Panc1 (cell line): ENCODE results near the gene MMP14. TPM values are rescaled to one million over a fixed set of nuclear protein-coding genes. Genes with fewer than 3 reads are reported as not detected.

Source experiments
- ATAC-seq: fragments of 200-7000 bp; cut with Tn5 transposase; 2 replicates; pipeline ENCODE4 v1.9.1; 2020; ENCODE audit warnings: mild to moderate bottlenecking, moderate library complexity
- BruUV-seq: library from RNA; stranded (reverse); fragments of 400-500 nt; replicated peaks from 2 replicates; lab custom pipeline; 2021; lab: Mats Ljungman, UMichigan
- CTCF ChIA-PET: fragments of 300-600 bp; sonication (Branson Sonifier 250); formaldehyde crosslinking; loops from one replicate; lab custom pipeline; 2022; ENCODE audit warnings: antibody characterized with exemption; lab: Charles Lee
- POLR2A ChIA-PET: fragments of 300-600 bp; sonication (Branson Sonifier 250); formaldehyde crosslinking; loops from one replicate; lab custom pipeline; 2022; ENCODE audit warnings: antibody characterized with exemption; lab: Charles Lee
- DNase-seq: peaks from one replicate; pipeline ENCODE4 v3.0.0-alpha.2; 2010; ENCODE audit warnings: low read depth, low spot score
- H3K27ac ChIP-seq: 2 replicates; pipeline ENCODE4 v1.5.1; 2011; ENCODE audit warnings: mild to moderate bottlenecking, low read length, inconsistent platforms
- H3K27me3 ChIP-seq: fragments of 200-500 bp; sonication (Bioruptor generic); 2 replicates; pipeline ENCODE4 v1.6.0; 2014; ENCODE audit warnings: low read length, inconsistent platforms; ENCODE audit not compliant: control insufficient read depth, insufficient read depth
- H3K36me3 ChIP-seq: fragments of 200-500 bp; sonication (Bioruptor generic); 2 replicates; pipeline ENCODE4 v1.5.1; 2014; ENCODE audit warnings: inconsistent platforms, mild to moderate bottlenecking, low read length, moderate library complexity; ENCODE audit not compliant: control insufficient read depth, insufficient read depth
- H3K4me1 ChIP-seq: 2 replicates; pipeline ENCODE4 v1.5.1; 2011; ENCODE audit warnings: inconsistent platforms, mild to moderate bottlenecking, low read length, moderate library complexity; ENCODE audit not compliant: control insufficient read depth, insufficient read depth
- H3K4me3 ChIP-seq, 2 experiments: 2 replicates each; pipeline ENCODE4 v1.5.1; 2011 to 2012; ENCODE audit warnings: low read depth in 2 of 2, low read length in 2 of 2, mild to moderate bottlenecking in 2 of 2, inconsistent platforms in 1 of 2, moderate library complexity in 1 of 2
- H3K9me3 ChIP-seq: fragments of 200-500 bp; sonication (Bioruptor generic); 2 replicates; pipeline ENCODE4 v1.5.1; 2014; ENCODE audit warnings: low read depth, mild to moderate bottlenecking, inconsistent platforms, low read length, moderate library complexity; ENCODE audit not compliant: control insufficient read depth, insufficient read depth
- POLR2AphosphoS5 ChIP-seq: IDR thresholded peaks from 2 replicates; pipeline ENCODE4 v1.6.1; 2012; ENCODE audit warnings: mild to moderate bottlenecking, low read depth, low read length, moderate library complexity
- REST ChIP-seq, 2 experiments: IDR thresholded peaks; 2 replicates each; pipeline ENCODE4 v1.6.1; 2011 to 2012; ENCODE audit warnings: low read depth in 2 of 2, control low read depth in 1 of 2, low read length in 1 of 2, mild to moderate bottlenecking in 1 of 2, moderate library complexity in 1 of 2; ENCODE audit not compliant: insufficient read depth in 1 of 2
- SIN3A ChIP-seq: IDR thresholded peaks from 2 replicates; pipeline ENCODE4 v1.6.1; 2012; ENCODE audit warnings: low read depth, mild to moderate bottlenecking, low read length, moderate library complexity, borderline replicate concordance; ENCODE audit not compliant: insufficient read depth
- TCF7L2 ChIP-seq: IDR thresholded peaks from 2 replicates; pipeline ENCODE4 v1.6.1; 2011; ENCODE audit warnings: mild to moderate bottlenecking, low read depth, low read length, inconsistent platforms
- in situ Hi-C: cut with HindIII; loops from 2 replicates; pipeline ENCODE4 v1.10.0; 2016; ENCODE audit warnings: low sequenced_read_pairs, low pct_unique_long_range_greater_than_20kb
- intact Hi-C: fragments of 100-400 bp; cut with micrococcal nuclease; formaldehyde crosslinking; loops from one replicate; pipeline ENCODE4 v1.10.0; 2022; ENCODE audit not compliant: unreplicated experiment
- total RNA-seq: library from RNA; stranded (reverse); gene quantifications from one replicate; pipeline ENCODE4 v1.2.1, GENCODE V29; 2021; ENCODE audit not compliant: unreplicated experiment
- TF ChIP-seq, protein P1 (sequence below): fragments of 450-650 bp; IDR thresholded peaks from 2 replicates; pipeline ENCODE4 v1.5.1; 2017; ENCODE audit warnings: mild to moderate bottlenecking

The MMP14 gene
- total RNA-seq, 1 experiment from 2014 or later = 32.9 TPM

DNA sequence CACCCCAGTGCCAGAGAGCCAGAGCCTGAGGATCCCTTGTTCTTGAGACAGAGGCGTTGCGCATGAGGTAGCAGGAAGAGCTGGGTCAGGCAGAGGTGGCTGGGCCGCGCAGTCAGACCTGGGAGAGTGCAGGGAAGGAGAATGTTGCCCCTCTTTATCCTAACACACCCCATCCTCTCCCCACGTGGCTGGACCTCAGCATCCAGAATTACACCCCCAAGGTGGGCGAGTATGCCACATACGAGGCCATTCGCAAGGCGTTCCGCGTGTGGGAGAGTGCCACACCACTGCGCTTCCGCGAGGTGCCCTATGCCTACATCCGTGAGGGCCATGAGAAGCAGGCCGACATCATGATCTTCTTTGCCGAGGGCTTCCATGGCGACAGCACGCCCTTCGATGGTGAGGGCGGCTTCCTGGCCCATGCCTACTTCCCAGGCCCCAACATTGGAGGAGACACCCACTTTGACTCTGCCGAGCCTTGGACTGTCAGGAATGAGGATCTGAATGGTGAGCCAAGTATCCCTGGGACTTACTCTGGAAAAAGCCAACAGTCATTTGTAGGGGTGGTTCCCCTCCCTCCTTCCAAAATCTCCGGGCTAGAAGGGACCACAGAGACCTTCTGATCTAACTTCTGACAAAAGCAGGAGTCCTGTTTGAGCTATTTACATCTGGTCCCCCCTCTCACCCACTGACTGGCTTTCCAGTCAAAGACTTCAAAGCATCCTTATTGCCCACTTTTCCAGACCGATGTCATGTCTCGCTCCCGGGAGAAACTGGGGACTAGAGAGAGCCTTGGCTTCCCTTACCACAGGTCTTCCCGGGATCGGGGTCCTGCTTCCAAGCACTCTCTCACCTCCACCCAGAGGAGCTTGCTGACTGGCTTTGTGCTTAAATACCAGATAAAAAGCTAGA lies 6.1 kb downstream of the MMP14 start:
- DNase-seq = no peak
- Histone ChIP-seq H3K36me3 (no peaks in the 10 kb centered on the region), H3K4me1 (no peaks in the 10 kb centered on the region), H3K9me3 (no peaks in the 10 kb centered on the region), H3K27me3 (no peaks in the 10 kb centered on the region), H3K27ac (no peak overlapping the region), H3K4me3 (no peak overlapping the region)
- CTCF ChIA-PET = interaction anchor here (0.5 kb wide), 1 partner anchor 129 kb away, joined by 4 read pairs; no protein-coding TSS in a partner anchor
- intact Hi-C loops = no loop called here
- POLR2A ChIA-PET = no interaction called here
- in situ Hi-C loops = no loop called here
- no peak for ATAC-seq
- no TSS peak for BruUV-seq
- TF ChIP-seq TCF7L2 (no peak), SIN3A (no peak), REST (IDR thresholded peaks at IDR 0.05; ENCODE audit: insufficient read depth in 1 of 2, low read depth in 2 of 2, low read length in 1 of 2) (no peak), POLR2AphosphoS5 (no peak)

DNA sequence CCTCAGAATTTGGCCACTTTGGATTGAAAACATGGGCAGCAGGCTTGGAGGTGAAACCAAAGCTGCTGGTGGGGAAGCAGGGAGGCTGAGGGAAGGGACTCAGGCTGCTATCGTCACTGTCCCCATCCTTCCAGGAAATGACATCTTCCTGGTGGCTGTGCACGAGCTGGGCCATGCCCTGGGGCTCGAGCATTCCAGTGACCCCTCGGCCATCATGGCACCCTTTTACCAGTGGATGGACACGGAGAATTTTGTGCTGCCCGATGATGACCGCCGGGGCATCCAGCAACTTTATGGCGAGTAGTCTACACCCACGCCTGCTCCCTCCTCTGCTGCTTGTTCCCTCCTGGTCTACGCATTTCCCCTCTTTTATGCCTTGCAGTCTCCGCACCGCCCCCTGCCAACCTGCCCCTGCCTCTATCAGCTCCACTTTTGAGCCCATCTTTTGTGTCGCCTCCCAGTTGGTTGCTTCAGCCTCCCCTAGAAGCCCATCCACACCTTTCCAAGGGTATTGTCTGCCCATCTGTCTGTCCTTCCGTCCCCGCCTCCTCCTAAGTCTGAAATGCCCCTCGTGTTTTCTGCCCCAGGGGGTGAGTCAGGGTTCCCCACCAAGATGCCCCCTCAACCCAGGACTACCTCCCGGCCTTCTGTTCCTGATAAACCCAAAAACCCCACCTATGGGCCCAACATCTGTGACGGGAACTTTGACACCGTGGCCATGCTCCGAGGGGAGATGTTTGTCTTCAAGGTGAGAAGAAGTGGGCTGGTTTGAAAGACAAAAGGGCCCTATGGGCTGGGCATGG lies 6.9 kb downstream of the MMP14 start:
- CTCF ChIA-PET = interaction anchor here (0.5 to 0.6 kb wide), 2 partner anchors 78 to 130 kb away, joined by 3 to 4 read pairs; no protein-coding TSS in a partner anchor
- intact Hi-C loops = no loop called here

More for the DNA sequence above, 6.9 kb downstream of the MMP14 start:
- Histone ChIP-seq H3K27ac (no peak overlapping the region), H3K27me3 (no peaks in the 10 kb centered on the region), H3K4me1 (no peaks in the 10 kb centered on the region), H3K4me3 (no peak overlapping the region), H3K36me3 (no peaks in the 10 kb centered on the region), H3K9me3 (no peaks in the 10 kb centered on the region)
- TF ChIP-seq SIN3A = no peak
- no peak for TF ChIP-seq REST (IDR thresholded peaks at IDR 0.05; ENCODE audit: insufficient read depth in 1 of 2, low read depth in 2 of 2, low read length in 1 of 2)
- no peak for TF ChIP-seq POLR2AphosphoS5
- TF ChIP-seq TCF7L2 = no peak
- TF ChIP-seq, protein P1, sequence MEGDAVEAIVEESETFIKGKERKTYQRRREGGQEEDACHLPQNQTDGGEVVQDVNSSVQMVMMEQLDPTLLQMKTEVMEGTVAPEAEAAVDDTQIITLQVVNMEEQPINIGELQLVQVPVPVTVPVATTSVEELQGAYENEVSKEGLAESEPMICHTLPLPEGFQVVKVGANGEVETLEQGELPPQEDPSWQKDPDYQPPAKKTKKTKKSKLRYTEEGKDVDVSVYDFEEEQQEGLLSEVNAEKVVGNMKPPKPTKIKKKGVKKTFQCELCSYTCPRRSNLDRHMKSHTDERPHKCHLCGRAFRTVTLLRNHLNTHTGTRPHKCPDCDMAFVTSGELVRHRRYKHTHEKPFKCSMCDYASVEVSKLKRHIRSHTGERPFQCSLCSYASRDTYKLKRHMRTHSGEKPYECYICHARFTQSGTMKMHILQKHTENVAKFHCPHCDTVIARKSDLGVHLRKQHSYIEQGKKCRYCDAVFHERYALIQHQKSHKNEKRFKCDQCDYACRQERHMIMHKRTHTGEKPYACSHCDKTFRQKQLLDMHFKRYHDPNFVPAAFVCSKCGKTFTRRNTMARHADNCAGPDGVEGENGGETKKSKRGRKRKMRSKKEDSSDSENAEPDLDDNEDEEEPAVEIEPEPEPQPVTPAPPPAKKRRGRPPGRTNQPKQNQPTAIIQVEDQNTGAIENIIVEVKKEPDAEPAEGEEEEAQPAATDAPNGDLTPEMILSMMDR = no peak
- in situ Hi-C loops = no loop called here
- DNase-seq (no peak), ATAC-seq (no peak)
- no TSS peak for BruUV-seq
- POLR2A ChIA-PET = no interaction called here
